K562 (cell line): Measurements from ENCODE around the gene ANK3. TPM values are rescaled to one million over a fixed set of nuclear protein-coding genes. Genes with fewer than 3 reads are reported as not detected.

Experiments used
- ATAC-seq: fragments of 200-7000 bp; cut with Tn5 transposase; 3 replicates; pipeline ENCODE4 v1.9.1; 2020; ENCODE audit warnings: moderate library complexity
- BruUV-seq: library from RNA; stranded (reverse); fragments of 400-500 nt; replicated peaks from 2 replicates; lab custom pipeline; 2021; lab: Mats Ljungman, UMichigan
- CTCF ChIA-PET: fragments of 300-600 bp; formaldehyde crosslinking; extraction: SDS; loops from one replicate; lab custom pipeline; 2021; ENCODE audit warnings: low intra/inter-chr PET ratio; lab: Yijun Ruan, JAX
- POLR2A ChIA-PET: fragments of 300-600, 350-650 bp; sonication (Branson Sonifier 250); formaldehyde crosslinking; extraction: SDS; loops from one replicate; lab custom pipeline; 2021; ENCODE audit warnings: antibody characterized with exemption, inconsistent platforms; lab: Yijun Ruan, JAX
- DNase-seq, 4 experiments: peaks; one replicate each; pipeline versions ENCODE4 v3.0.0 to v3.0.0-alpha.2; 2011 to 2018; ENCODE audit warnings: low spot score in 3 of 4, mixed read lengths in 3 of 4; ENCODE audit errors: extremely low read depth in 1 of 4
- FAIRE-seq: peaks from 2 replicates; lab custom pipeline; 2011; peaks lifted over from hg19 to GRCh38; lab: Jason Lieb, UNC
- H2AFZ ChIP-seq: 2 replicates; pipeline ENCODE4 v1.6.0; 2011; ENCODE audit warnings: low read depth, low read length, control low read depth, inconsistent platforms
- H3K27ac ChIP-seq: fragments of 200-600 bp; 3 replicates; pipeline ENCODE4 v1.8.0; 2011; ENCODE audit warnings: low read depth, mild to moderate bottlenecking, control low read depth, inconsistent platforms, low read length, moderate library complexity, mixed read lengths; ENCODE audit errors: extremely low read depth
- H3K27me3 ChIP-seq, 2 experiments: fragments of 300-600 bp in 1 of 2; 2 replicates in 1 of 2; 3 replicates in 1 of 2; pipeline versions ENCODE4 v1.6.0 to v1.8.0; 2011; ENCODE audit warnings: inconsistent platforms in 2 of 2, low read length in 2 of 2, mild to moderate bottlenecking in 1 of 2, mixed read lengths in 1 of 2, moderate library complexity in 1 of 2; ENCODE audit not compliant: control insufficient read depth in 2 of 2, insufficient read depth in 2 of 2
- H3K36me3 ChIP-seq: fragments of 300-600 bp; 3 replicates; pipeline ENCODE4 v1.8.0; 2011; ENCODE audit warnings: mild to moderate bottlenecking, low read length, inconsistent platforms; ENCODE audit not compliant: control insufficient read depth, insufficient read depth
- H3K4me1 ChIP-seq, 2 experiments: fragments of 200-600 bp in 1 of 2; replicated peaks in 1 of 2; 2 replicates in 1 of 2; 3 replicates in 1 of 2; pipeline versions ENCODE4 v1.5.1 to v1.8.0; 2011; ENCODE audit warnings: inconsistent platforms in 2 of 2, low read length in 2 of 2, mild to moderate bottlenecking in 1 of 2, mixed read lengths in 1 of 2, moderate library complexity in 1 of 2; ENCODE audit not compliant: control insufficient read depth in 2 of 2, insufficient read depth in 2 of 2
- H3K4me2 ChIP-seq: 2 replicates; pipeline ENCODE4 v1.6.1; 2011; ENCODE audit warnings: low read length, control low read depth, inconsistent platforms, mixed read lengths; ENCODE audit not compliant: insufficient read depth
- H3K4me3 ChIP-seq: fragments of 200-600 bp; sonication (generic), shearing (Covaris generic); 2 replicates; pipeline ENCODE4 v1.5.1; 2016; ENCODE audit warnings: control low read depth, inconsistent platforms
- H3K79me2 ChIP-seq: fragments of 200-600 bp; 3 replicates; pipeline ENCODE4 v1.8.0; 2011; ENCODE audit warnings: low read length, inconsistent platforms; ENCODE audit not compliant: control insufficient read depth, insufficient read depth
- H3K9ac ChIP-seq, 2 experiments: 2 replicates each; pipeline versions ENCODE4 v1.6.0 to v1.6.1; 2011; ENCODE audit warnings: low read depth in 2 of 2, low read length in 2 of 2, control low read depth in 1 of 2, inconsistent platforms in 1 of 2, mild to moderate bottlenecking in 1 of 2, mixed read lengths in 1 of 2; ENCODE audit not compliant: insufficient read depth in 1 of 2
- H3K9me1 ChIP-seq: one replicate; pipeline ENCODE4 v1.6.0; 2011; ENCODE audit warnings: inconsistent platforms, mild to moderate bottlenecking, low read length, moderate library complexity; ENCODE audit not compliant: control insufficient read depth, insufficient read depth
- H3K9me3 ChIP-seq: replicated peaks from 2 replicates; pipeline ENCODE4 v1.5.1; 2011; ENCODE audit warnings: low read depth, low read length, inconsistent platforms; ENCODE audit not compliant: control insufficient read depth, insufficient read depth
- H4K20me1 ChIP-seq: replicated peaks from 2 replicates; pipeline ENCODE4 v1.6.1; 2011; ENCODE audit warnings: low read length, inconsistent platforms, mixed read lengths; ENCODE audit not compliant: control insufficient read depth, insufficient read depth
- CBFA2T2 ChIP-seq: fragments of 450-650 bp; conservative IDR thresholded peaks from 2 replicates; pipeline ENCODE4 v1.6.1; 2017; ENCODE audit warnings: mild to moderate bottlenecking
- CBFA2T3 ChIP-seq: fragments of 450-650 bp; IDR thresholded peaks from 2 replicates; pipeline ENCODE4 v1.6.1; 2017
- EP400 ChIP-seq: fragments of 450-650 bp; IDR thresholded peaks from 2 replicates; pipeline ENCODE4 v1.6.1; 2017; ENCODE audit warnings: antibody characterized with exemption, mild to moderate bottlenecking, moderate library complexity
- FOSL1 ChIP-seq: fragments of 200-800 bp; sonication (Bioruptor generic); conservative IDR thresholded peaks from 2 replicates; pipeline ENCODE4 v1.6.1; 2016; ENCODE audit warnings: missing genetic modification characterization, missing compliant biosample characterization
- GABPA ChIP-seq: fragments of 200-800 bp; sonication (Bioruptor generic); conservative IDR thresholded peaks from 2 replicates; pipeline ENCODE4 v1.6.1; 2016; ENCODE audit warnings: low read depth, missing genetic modification characterization, missing compliant biosample characterization
- KAT7 ChIP-seq: sonication (generic); formaldehyde crosslinking; IDR thresholded peaks from 2 replicates; pipeline ENCODE4 v1.8.0; 2022; ENCODE audit warnings: missing genetic modification reagents, mild to moderate bottlenecking, borderline replicate concordance
- PHF8 ChIP-seq: fragments of 200-600 bp; sonication (generic); IDR thresholded peaks from 2 replicates; pipeline ENCODE4 v1.6.1; 2012; ENCODE audit warnings: mixed run types, mild to moderate bottlenecking, inconsistent platforms, low read length, moderate library complexity, borderline replicate concordance
- TARDBP ChIP-seq: fragments of 450-650 bp; IDR thresholded peaks from 2 replicates; pipeline ENCODE4 v1.6.1; 2016
- TCF3 ChIP-seq: sonication (generic); formaldehyde crosslinking; IDR thresholded peaks from 2 replicates; pipeline ENCODE4 v1.4.0; 2020; ENCODE audit warnings: mild to moderate bottlenecking, missing genetic modification reagents
- TEAD4 ChIP-seq, 2 experiments: sonication (generic) in 1 of 2; formaldehyde crosslinking in 1 of 2; IDR thresholded peaks; 2 replicates each; pipeline versions ENCODE4 v1.6.1 to v1.8.0; 2012 to 2022; ENCODE audit warnings: borderline replicate concordance in 1 of 2, inconsistent platforms in 1 of 2, low read length in 1 of 2, mild to moderate bottlenecking in 1 of 2, missing genetic modification reagents in 1 of 2
- WGBS: fragments of 100-300 bp; shearing (Covaris generic); methylation state at CpG from one replicate; pipeline ENCODE4 v1.1.6; 2016; ENCODE audit warnings: low coverage, mixed read lengths; ENCODE audit not compliant: insufficient coverage; ENCODE audit errors: missing lambda C conversion rate; 5-methylcytosine and 5-hydroxymethylcytosine counted together
- in situ Hi-C: fragments of 300-500 bp; cut with MboI; formaldehyde crosslinking; loops from 4 replicates; pipeline ENCODE4 v1.15.0; 2018; ENCODE audit warnings: inconsistent platforms, mixed read lengths
- intact Hi-C: fragments of 100-400 bp; cut with micrococcal nuclease; formaldehyde crosslinking; loops from 2 replicates; pipeline ENCODE4 v1.14.2; 2022
- polyA plus RNA-seq, 8 experiments: library from polyadenylated mRNA; depleted of rRNA in 4 of 8; stranded (reverse) in 5 of 8; unstranded in 3 of 8; fragments of >200 nt; fragmentation: Nextera tagmentation in 2 of 8; fragmentation: Illumina TruSeq in 1 of 8; extraction: Ambion mirVana in 2 of 8; extraction: Trizol in 1 of 8; gene quantifications; 2 replicates each; pipeline versions ENCODE4 v1.2.1 to v1.2.3, GENCODE V29; 2011 to 2014; ENCODE audit warnings: inconsistent platforms in 1 of 8, missing spikeins in 1 of 8
- total RNA-seq, 7 experiments: library from RNA; depleted of rRNA in 6 of 7; stranded (reverse); fragments of >200 nt in 6 of 7; fragmentation: Illumina TruSeq in 2 of 7; extraction: Trizol in 2 of 7; gene quantifications; 2 replicates each; pipeline versions ENCODE4 v1.2.1 to v1.2.3, GENCODE V29; 2011 to 2021; ENCODE audit warnings: low replicate concordance in 1 of 7
- TF ChIP-seq, protein P1 (sequence below): fragments of 250-450 bp; sonication (Bioruptor Pico); IDR thresholded peaks from 2 replicates; pipeline ENCODE4 v1.4.0; 2020; ENCODE audit warnings: mild to moderate bottlenecking, moderate library complexity
- TF ChIP-seq, protein P2 (sequence below): fragments of 450-650 bp; IDR thresholded peaks from 2 replicates; pipeline ENCODE4 v1.6.1; 2016
- TF ChIP-seq, protein P3 (sequence below): fragments of 250-450 bp; sonication (Bioruptor Pico); IDR thresholded peaks from 2 replicates; pipeline ENCODE4 v1.4.0; 2020; ENCODE audit warnings: borderline replicate concordance

Gene ANK3
- total and polyA plus RNA-seq, 9 of the 15 experiments (the other 6 are each of a cell fraction or from before 2014, with no cell fraction given), result 10.0 to 32.3 (median 17.9) TPM

DNA sequence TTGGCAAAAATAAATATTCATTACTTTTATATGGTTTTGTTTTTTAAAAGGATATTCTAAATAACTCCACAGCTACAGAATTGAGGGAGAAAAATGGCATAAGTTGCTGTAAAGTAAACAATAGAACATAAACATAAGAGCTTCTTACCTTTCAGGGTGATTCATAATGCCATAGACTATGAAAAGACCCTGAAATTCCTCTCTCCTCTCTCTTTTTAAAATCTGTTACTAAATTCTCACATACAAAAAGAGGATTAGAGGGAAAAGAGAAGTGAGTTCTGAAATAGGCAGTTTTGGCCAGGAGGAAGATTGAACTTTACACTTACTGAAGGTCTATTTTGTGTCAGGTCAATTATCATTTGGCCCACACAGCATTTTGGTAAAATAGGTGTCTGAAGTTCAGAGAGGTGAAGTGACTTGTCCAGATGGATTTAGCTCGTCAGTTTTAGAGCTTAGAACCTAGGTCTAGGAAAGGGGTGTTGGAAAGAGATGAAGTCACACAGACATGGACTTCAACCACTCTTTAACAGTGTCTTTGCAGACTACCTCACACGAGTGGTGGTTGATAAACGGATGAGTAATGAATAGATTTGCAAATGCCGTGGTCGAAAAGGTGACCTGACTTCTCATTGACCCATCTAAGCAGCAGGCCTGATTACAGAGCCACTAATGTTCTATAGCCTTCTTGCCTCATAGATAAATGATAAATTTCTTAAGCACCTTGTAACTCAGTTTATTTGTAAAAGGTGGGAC, 292.7 kb downstream of the ANK3 start:
- no peaks in the 10 kb centered on the region for H3K27me3 ChIP-seq
- no TSS peak for BruUV-seq
- H3K4me1 ChIP-seq, result peaks cover 0 to 7% of the 10 kb centered on the region in 2 experiments; a peak in 2 of 5 replicates
- no peak for TF ChIP-seq KAT7
- TF ChIP-seq CBFA2T2, result peak; percentile 38; the same call in 1 of the 2 replicates
- TF ChIP-seq TCF3 (CRISPR knock-in tag), result peak; percentile 47; the same call in 1 of the 2 replicates
- TF ChIP-seq FOSL1 (tag), result no peak; the same call in 1 of the 2 replicates
- no peak for TF ChIP-seq GABPA
- TF ChIP-seq TEAD4 (IDR thresholded peaks at IDR 0.05; ENCODE audit: low read length), result peak; percentile 50; the same call in 1 of the 2 replicates
- no peak for TF ChIP-seq TEAD4 (CRISPR knock-in tag; IDR thresholded peaks at IDR 0.05; ENCODE audit: borderline replicate concordance)
- TF ChIP-seq, protein P1, sequence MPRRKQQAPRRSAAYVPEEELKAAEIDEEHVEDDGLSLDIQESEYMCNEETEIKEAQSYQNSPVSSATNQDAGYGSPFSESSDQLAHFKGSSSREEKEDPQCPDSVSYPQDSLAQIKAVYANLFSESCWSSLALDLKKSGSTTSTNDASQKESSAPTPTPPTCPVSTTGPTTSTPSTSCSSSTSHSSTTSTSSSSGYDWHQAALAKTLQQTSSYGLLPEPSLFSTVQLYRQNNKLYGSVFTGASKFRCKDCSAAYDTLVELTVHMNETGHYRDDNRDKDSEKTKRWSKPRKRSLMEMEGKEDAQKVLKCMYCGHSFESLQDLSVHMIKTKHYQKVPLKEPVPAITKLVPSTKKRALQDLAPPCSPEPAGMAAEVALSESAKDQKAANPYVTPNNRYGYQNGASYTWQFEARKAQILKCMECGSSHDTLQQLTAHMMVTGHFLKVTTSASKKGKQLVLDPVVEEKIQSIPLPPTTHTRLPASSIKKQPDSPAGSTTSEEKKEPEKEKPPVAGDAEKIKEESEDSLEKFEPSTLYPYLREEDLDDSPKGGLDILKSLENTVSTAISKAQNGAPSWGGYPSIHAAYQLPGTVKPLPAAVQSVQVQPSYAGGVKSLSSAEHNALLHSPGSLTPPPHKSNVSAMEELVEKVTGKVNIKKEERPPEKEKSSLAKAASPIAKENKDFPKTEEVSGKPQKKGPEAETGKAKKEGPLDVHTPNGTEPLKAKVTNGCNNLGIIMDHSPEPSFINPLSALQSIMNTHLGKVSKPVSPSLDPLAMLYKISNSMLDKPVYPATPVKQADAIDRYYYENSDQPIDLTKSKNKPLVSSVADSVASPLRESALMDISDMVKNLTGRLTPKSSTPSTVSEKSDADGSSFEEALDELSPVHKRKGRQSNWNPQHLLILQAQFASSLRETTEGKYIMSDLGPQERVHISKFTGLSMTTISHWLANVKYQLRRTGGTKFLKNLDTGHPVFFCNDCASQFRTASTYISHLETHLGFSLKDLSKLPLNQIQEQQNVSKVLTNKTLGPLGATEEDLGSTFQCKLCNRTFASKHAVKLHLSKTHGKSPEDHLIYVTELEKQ, result no peak
- TF ChIP-seq, protein P2, sequence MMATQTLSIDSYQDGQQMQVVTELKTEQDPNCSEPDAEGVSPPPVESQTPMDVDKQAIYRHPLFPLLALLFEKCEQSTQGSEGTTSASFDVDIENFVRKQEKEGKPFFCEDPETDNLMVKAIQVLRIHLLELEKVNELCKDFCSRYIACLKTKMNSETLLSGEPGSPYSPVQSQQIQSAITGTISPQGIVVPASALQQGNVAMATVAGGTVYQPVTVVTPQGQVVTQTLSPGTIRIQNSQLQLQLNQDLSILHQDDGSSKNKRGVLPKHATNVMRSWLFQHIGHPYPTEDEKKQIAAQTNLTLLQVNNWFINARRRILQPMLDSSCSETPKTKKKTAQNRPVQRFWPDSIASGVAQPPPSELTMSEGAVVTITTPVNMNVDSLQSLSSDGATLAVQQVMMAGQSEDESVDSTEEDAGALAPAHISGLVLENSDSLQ, result no peak
- TF ChIP-seq TARDBP, result no peak
- TF ChIP-seq PHF8, result no peak
- TF ChIP-seq, protein P3, sequence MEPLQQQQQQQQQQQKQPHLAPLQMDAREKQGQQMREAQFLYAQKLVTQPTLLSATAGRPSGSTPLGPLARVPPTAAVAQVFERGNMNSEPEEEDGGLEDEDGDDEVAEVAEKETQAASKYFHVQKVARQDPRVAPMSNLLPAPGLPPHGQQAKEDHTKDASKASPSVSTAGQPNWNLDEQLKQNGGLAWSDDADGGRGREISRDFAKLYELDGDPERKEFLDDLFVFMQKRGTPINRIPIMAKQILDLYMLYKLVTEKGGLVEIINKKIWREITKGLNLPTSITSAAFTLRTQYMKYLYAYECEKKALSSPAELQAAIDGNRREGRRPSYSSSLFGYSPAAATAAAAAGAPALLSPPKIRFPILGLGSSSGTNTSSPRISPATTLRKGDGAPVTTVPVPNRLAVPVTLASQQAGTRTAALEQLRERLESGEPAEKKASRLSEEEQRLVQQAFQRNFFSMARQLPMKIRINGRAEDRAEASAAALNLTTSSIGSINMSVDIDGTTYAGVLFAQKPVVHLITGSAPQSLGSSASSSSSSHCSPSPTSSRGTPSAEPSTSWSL (CRISPR knock-in tag), result no peak
- no peak for TF ChIP-seq EP400
- peak; percentile 67 for TF ChIP-seq CBFA2T3
- H3K4me3 ChIP-seq, result no peak overlapping the region
- no peaks in the 10 kb centered on the region for H3K9me1 ChIP-seq
- H3K27ac ChIP-seq, result no peak overlapping the region
- intact Hi-C loops, result no loop called here
- peak in 2 of 4 experiments; percentile 21 to 52 for DNase-seq
- ChIA-PET POLR2A (no interaction called here), CTCF (no interaction called here)
- H3K9me3 ChIP-seq, result no peaks in the 10 kb centered on the region
- no peaks in the 10 kb centered on the region for H3K36me3 ChIP-seq
- no peaks in the 10 kb centered on the region for H4K20me1 ChIP-seq
- WGBS, result 3% methylated on average over 5 of the region's 5 CpGs
- H3K9ac ChIP-seq, result no peak overlapping the region
- peak; percentile 37 for ATAC-seq
- peak overlapping the region; percentile 28; the same call in 1 of the 2 replicates for H3K4me2 ChIP-seq
- H2AFZ ChIP-seq, result peak overlapping the region; percentile 36; the same call in 1 of the 2 replicates
- in situ Hi-C loops, result loop anchor here (5.0 to 10.0 kb wide), 2 partner anchors 118 to 345 kb away; no protein-coding TSS in a partner anchor
- H3K79me2 ChIP-seq, result no peaks in the 10 kb centered on the region
- FAIRE-seq, result peak; percentile 51
